Muscle layer of duodenum (tissue), 2 donors: ENCODE results near the gene SPRR5.

Experiments
- H3K27ac ChIP-seq: one replicate; pipeline ENCODE4 v1.7.0; 2013; ENCODE audit warnings: mild to moderate bottlenecking, low read length
- H3K27me3 ChIP-seq: one replicate; pipeline ENCODE4 v1.7.0; 2013; ENCODE audit warnings: low read depth, mild to moderate bottlenecking, control low read depth, low read length
- H3K36me3 ChIP-seq, 2 donors: one replicate each; pipeline ENCODE4 v1.7.0; 2013; ENCODE audit warnings: low read length in 2 of 2, control low read depth in 1 of 2, mild to moderate bottlenecking in 1 of 2; ENCODE audit not compliant: insufficient read depth in 2 of 2, control insufficient read depth in 1 of 2
- H3K4me1 ChIP-seq, 2 donors: one replicate each; pipeline ENCODE4 v1.7.0; 2013; ENCODE audit warnings: low read length in 2 of 2, mild to moderate bottlenecking in 2 of 2, control low read depth in 1 of 2, moderate library complexity in 1 of 2; ENCODE audit not compliant: insufficient read depth in 2 of 2, control insufficient read depth in 1 of 2
- H3K4me3 ChIP-seq, 2 donors: one replicate each; pipeline ENCODE4 v1.7.0; 2013; ENCODE audit warnings: low read length in 2 of 2, low read depth in 1 of 2, mild to moderate bottlenecking in 1 of 2
- H3K9me3 ChIP-seq, 2 donors: one replicate each; pipeline ENCODE4 v1.7.0; 2013; ENCODE audit warnings: low read length in 2 of 2, control low read depth in 1 of 2, mild to moderate bottlenecking in 1 of 2; ENCODE audit not compliant: control insufficient read depth in 1 of 2
- donor health status: healthy.

The SPRR5 gene

GRCh38 chr1:152917794-152918193, 29.2 kb upstream of the SPRR5 start:
- H3K4me3 ChIP-seq: no peak overlapping the region

GRCh38 chr1:152919071-152919470, 27.9 kb upstream of the SPRR5 start:
- H3K27ac ChIP-seq: no peak overlapping the region
- no peaks in the 10 kb centered on the region for H3K27me3 ChIP-seq
- H3K4me3 ChIP-seq: no peak overlapping the region
- no peaks in the 10 kb centered on the region for H3K4me1 ChIP-seq
- H3K9me3 ChIP-seq: peaks cover 0 to 4% of the 10 kb centered on the region in 2 donors
- H3K36me3 ChIP-seq: no peaks in the 10 kb centered on the region

More at GRCh38 chr1:152917794-152918193, 29.2 kb upstream of the SPRR5 start:
- Histone ChIP-seq H3K36me3 (no peaks in the 10 kb centered on the region), H3K27me3 (no peaks in the 10 kb centered on the region), H3K27ac (no peak overlapping the region), H3K9me3 (peaks cover 0 to 4% of the 10 kb centered on the region in 2 donors), H3K4me1 (no peaks in the 10 kb centered on the region)

- H3K27me3 ChIP-seq: no peaks in the 10 kb centered on the region
- no peak overlapping the region for H3K27ac ChIP-seq
- no peaks in the 10 kb centered on the region for H3K4me1 ChIP-seq
- H3K36me3 ChIP-seq: no peaks in the 10 kb centered on the region
- no peaks in the 10 kb centered on the region for H3K9me3 ChIP-seq
- no peak overlapping the region for H3K4me3 ChIP-seq
Observed at GRCh38 chr1:152924191-152924590, 22.8 kb upstream of the SPRR5 start.

GRCh38 chr1:152926091-152926490, 20.9 kb upstream of the SPRR5 start:
- no peak overlapping the region for H3K4me3 ChIP-seq
- no peaks in the 10 kb centered on the region for H3K36me3 ChIP-seq
- H3K9me3 ChIP-seq: no peaks in the 10 kb centered on the region
- H3K4me1 ChIP-seq: no peaks in the 10 kb centered on the region
- no peak overlapping the region for H3K27ac ChIP-seq
- H3K27me3 ChIP-seq: no peaks in the 10 kb centered on the region

- Histone ChIP-seq H3K36me3 (no peaks in the 10 kb centered on the region), H3K9me3 (no peaks in the 10 kb centered on the region), H3K27me3 (no peaks in the 10 kb centered on the region), H3K27ac (no peak overlapping the region), H3K4me1 (no peaks in the 10 kb centered on the region), H3K4me3 (no peak overlapping the region)
Observed at GRCh38 chr1:152928671-152929070, 18.3 kb upstream of the SPRR5 start.

- H3K4me3 ChIP-seq: no peak overlapping the region
- no peaks in the 10 kb centered on the region for H3K9me3 ChIP-seq
- H3K36me3 ChIP-seq: no peaks in the 10 kb centered on the region
- no peak overlapping the region for H3K27ac ChIP-seq
- H3K4me1 ChIP-seq: no peaks in the 10 kb centered on the region
- H3K27me3 ChIP-seq: no peaks in the 10 kb centered on the region
Observed at GRCh38 chr1:152932170-152932811, 14.7 kb upstream of the SPRR5 start.

GRCh38 chr1:152933196-152933595, 13.8 kb upstream of the SPRR5 start:
- Histone ChIP-seq H3K4me1 (no peaks in the 10 kb centered on the region), H3K27ac (no peak overlapping the region), H3K36me3 (no peaks in the 10 kb centered on the region), H3K4me3 (no peak overlapping the region), H3K9me3 (no peaks in the 10 kb centered on the region), H3K27me3 (no peaks in the 10 kb centered on the region)

- Histone ChIP-seq H3K27ac (no peak overlapping the region), H3K4me1 (no peaks in the 10 kb centered on the region)
Observed at GRCh38 chr1:152940614-152941013, 6.4 kb upstream of the SPRR5 start.

GRCh38 chr1:152941037-152941711, 5.8 kb upstream of the SPRR5 start:
- H3K9me3 ChIP-seq: no peaks in the 10 kb centered on the region
- no peaks in the 10 kb centered on the region for H3K4me1 ChIP-seq
- H3K27me3 ChIP-seq: no peaks in the 10 kb centered on the region
- H3K4me3 ChIP-seq: no peak overlapping the region
- H3K36me3 ChIP-seq: no peaks in the 10 kb centered on the region
- H3K27ac ChIP-seq: no peak overlapping the region

More at GRCh38 chr1:152940614-152941013, 6.4 kb upstream of the SPRR5 start:
- Histone ChIP-seq H3K27me3 (no peaks in the 10 kb centered on the region), H3K4me3 (no peak overlapping the region), H3K36me3 (no peaks in the 10 kb centered on the region), H3K9me3 (no peaks in the 10 kb centered on the region)

- Histone ChIP-seq H3K27ac (no peak overlapping the region), H3K4me3 (no peak overlapping the region), H3K27me3 (no peaks in the 10 kb centered on the region), H3K36me3 (no peaks in the 10 kb centered on the region), H3K9me3 (no peaks in the 10 kb centered on the region), H3K4me1 (no peaks in the 10 kb centered on the region)
Observed at GRCh38 chr1:152942161-152942560, 4.8 kb upstream of the SPRR5 start.

- Histone ChIP-seq H3K36me3 (no peaks in the 10 kb centered on the region), H3K4me3 (no peak overlapping the region), H3K9me3 (no peaks in the 10 kb centered on the region), H3K4me1 (no peaks in the 10 kb centered on the region), H3K27ac (no peak overlapping the region), H3K27me3 (no peaks in the 10 kb centered on the region)
Observed at GRCh38 chr1:152946248-152946647, 758 bp upstream of the SPRR5 start.

GRCh38 chr1:152951711-152952110, 4.7 kb downstream of the SPRR5 start:
- Histone ChIP-seq H3K36me3 (no peaks in the 10 kb centered on the region), H3K27ac (no peak overlapping the region), H3K4me3 (no peak overlapping the region), H3K4me1 (no peaks in the 10 kb centered on the region), H3K9me3 (no peaks in the 10 kb centered on the region), H3K27me3 (no peaks in the 10 kb centered on the region)
